ENCODE results near the gene B3GNT2. TPM values are rescaled to one million over a fixed set of nuclear protein-coding genes. Genes with fewer than 3 reads are reported as not detected.

Gene B3GNT2
- total RNA-seq, 3 donors from 2014 or later, result 27.1 to 44.6 (median 30.0) TPM

GRCh38 chr2:62180975-62181374 is 14.9 kb upstream of the B3GNT2 start:
- Histone ChIP-seq H3K4me3 (no peak overlapping the region), H3K9me3 (no peaks in the 10 kb centered on the region), H3K4me1 (ENCODE audit: low read depth) (no peaks in the 10 kb centered on the region), H3K36me3 (ENCODE audit: low read depth) (no peaks in the 10 kb centered on the region)
- DNase-seq, result no peak
- TF ChIP-seq CTCF (IDR thresholded peaks at IDR 0.05), result no peak
- intact Hi-C loops (cut with DNase I, micrococcal nuclease), result no loop called here
- no peak for ATAC-seq

GRCh38 chr2:62181843-62182242 is 14.1 kb upstream of the B3GNT2 start:
- DNase-seq (no peak), ATAC-seq (no peak)
- no peak for TF ChIP-seq CTCF (IDR thresholded peaks at IDR 0.05)
- intact Hi-C loops (cut with DNase I, micrococcal nuclease), result no loop called here
- Histone ChIP-seq H3K4me3 (no peak overlapping the region), H3K4me1 (ENCODE audit: low read depth) (no peaks in the 10 kb centered on the region), H3K9me3 (no peaks in the 10 kb centered on the region), H3K36me3 (ENCODE audit: low read depth) (no peaks in the 10 kb centered on the region)

GRCh38 chr2:62184512-62185230 is 11.2 kb upstream of the B3GNT2 start:
- no peak for DNase-seq

GRCh38 chr2:62185475-62186155 is 10.3 kb upstream of the B3GNT2 start:
- intact Hi-C loops (cut with DNase I, micrococcal nuclease), result no loop called here
- H3K4me1 ChIP-seq (ENCODE audit: low read depth), result no peaks in the 10 kb centered on the region
- no peak overlapping the region for H3K4me3 ChIP-seq
- no peaks in the 10 kb centered on the region for H3K36me3 ChIP-seq (ENCODE audit: low read depth)
- no peak for ATAC-seq
- TF ChIP-seq CTCF (IDR thresholded peaks at IDR 0.05), result no peak
- no peaks in the 10 kb centered on the region for H3K9me3 ChIP-seq
- DNase-seq, result no peak

More at GRCh38 chr2:62184512-62185230, 11.2 kb upstream of the B3GNT2 start:
- no peak for ATAC-seq
- Histone ChIP-seq H3K36me3 (ENCODE audit: low read depth) (no peaks in the 10 kb centered on the region), H3K4me1 (ENCODE audit: low read depth) (no peaks in the 10 kb centered on the region), H3K4me3 (no peak overlapping the region), H3K9me3 (no peaks in the 10 kb centered on the region)
- no peak for TF ChIP-seq CTCF (IDR thresholded peaks at IDR 0.05)
- intact Hi-C loops (cut with DNase I, micrococcal nuclease), result no loop called here

- no peak for TF ChIP-seq CTCF (IDR thresholded peaks at IDR 0.05)
- Histone ChIP-seq H3K4me1 (ENCODE audit: low read depth) (no peaks in the 10 kb centered on the region), H3K9me3 (no peaks in the 10 kb centered on the region), H3K36me3 (ENCODE audit: low read depth) (no peaks in the 10 kb centered on the region), H3K4me3 (no peak overlapping the region)
- intact Hi-C loops (cut with DNase I, micrococcal nuclease), result no loop called here
- DNase-seq, result no peak
- no peak for ATAC-seq
These were observed 9.6 kb upstream of the B3GNT2 start for GRCh38 chr2:62186156-62186905.

Data from mucosa of descending colon (tissue), 3 donors.